Natural killer cell (primary cell): ENCODE results near the gene NKX1-2. TPM values are rescaled to one million over a fixed set of nuclear protein-coding genes. Genes with fewer than 3 reads are reported as not detected.

ENCODE experiments used
- ATAC-seq, 3 donors: fragments of 150-1000 bp in 2 of 3; fragments of 200-7000 bp in 1 of 3; cut with Tn5 transposase; 1 replicate in 1 of 3; 2 replicates in 2 of 3; pipeline ENCODE4 v1.10.0; 2021; ENCODE audit warnings: mild to moderate bottlenecking in 2 of 3, moderate library complexity in 2 of 3
- DNase-seq, 2 donors: peaks; one replicate each; pipeline versions ENCODE4 v3.0.0 to v3.0.0-alpha.2; 2013 to 2021; ENCODE audit warnings: mixed read lengths in 1 of 2
- H3K27ac ChIP-seq: one replicate; pipeline ENCODE4 v1.5.1; 2013; ENCODE audit warnings: mild to moderate bottlenecking, low read length
- H3K27me3 ChIP-seq: one replicate; pipeline ENCODE4 v1.6.1; 2013; ENCODE audit warnings: low read length; ENCODE audit not compliant: control insufficient read depth, insufficient read depth
- H3K36me3 ChIP-seq: one replicate; pipeline ENCODE4 v1.6.1; 2013; ENCODE audit warnings: low read length; ENCODE audit not compliant: control insufficient read depth, insufficient read depth
- H3K4me1 ChIP-seq: one replicate; pipeline ENCODE4 v1.6.1; 2013; ENCODE audit warnings: low read length; ENCODE audit not compliant: control insufficient read depth, insufficient read depth
- H3K4me3 ChIP-seq: one replicate; pipeline ENCODE4 v1.5.1; 2013; ENCODE audit warnings: low read length
- H3K9me3 ChIP-seq: one replicate; pipeline ENCODE4 v1.6.1; 2013; ENCODE audit warnings: low read length; ENCODE audit not compliant: control insufficient read depth, insufficient read depth
- H3K27ac Mint-ChIP-seq, 2 donors: one replicate each; pipeline ENCODE4 v1.8.0; 2022; ENCODE audit warnings: mild to moderate bottlenecking in 2 of 2, mixed read lengths in 2 of 2, moderate library complexity in 1 of 2
- H3K27me3 Mint-ChIP-seq, 2 donors: one replicate each; pipeline ENCODE4 v1.8.0; 2022; ENCODE audit warnings: low read depth in 2 of 2, mixed read lengths in 2 of 2
- H3K36me3 Mint-ChIP-seq: one replicate; pipeline ENCODE4 v1.8.0; 2022; ENCODE audit warnings: mixed read lengths
- H3K4me1 Mint-ChIP-seq, 2 donors: one replicate each; pipeline ENCODE4 v1.8.0; 2022; ENCODE audit warnings: mixed read lengths in 2 of 2
- H3K4me3 Mint-ChIP-seq: one replicate; pipeline ENCODE4 v1.8.0; 2022; ENCODE audit warnings: mild to moderate bottlenecking, moderate library complexity, mixed read lengths
- H3K9me3 Mint-ChIP-seq, 2 donors: one replicate each; pipeline ENCODE4 v1.8.0; 2022; ENCODE audit warnings: mixed read lengths in 2 of 2
- CTCF ChIP-seq: fragments of 200-600 bp; IDR thresholded peaks from one replicate; pipeline ENCODE4 v1.8.0; 2022; ENCODE audit warnings: antibody characterized with exemption
- WGBS: methylation state at CpG from one replicate; pipeline ENCODE4 v1.1.7; 2013; ENCODE audit warnings: missing lambda C conversion rate; ENCODE audit not compliant: insufficient coverage; 5-methylcytosine and 5-hydroxymethylcytosine counted together
- intact Hi-C: fragments of 100-400 bp; cut with micrococcal nuclease; formaldehyde crosslinking; loops from one replicate; pipeline ENCODE4 v1.14.2; 2022
- total RNA-seq, 4 donors: library from RNA; stranded (reverse); fragments of 120-200 nt in 1 of 4; gene quantifications; one replicate each; pipeline versions ENCODE4 v1.2.3 to v1.2.4, GENCODE V29; 2013 to 2022

Gene NKX1-2
- total RNA-seq, 3 donors from 2014 or later (not counting 1 experiment from before 2014, with no cell fraction given): not detected

GRCh38 chr10:124455441-124455840 is 5.6 kb upstream of the NKX1-2 start:
- WGBS: 75% methylated on average over 7 of the region's 7 CpGs
- H3K36me3 Mint-ChIP-seq: no peaks in the 10 kb centered on the region
- H3K27ac Mint-ChIP-seq: no peak overlapping the region
- H3K4me3 Mint-ChIP-seq: no peak overlapping the region
- H3K27me3 ChIP-seq: peaks cover 15% of the 10 kb centered on the region
- H3K4me3 ChIP-seq: no peak overlapping the region
- H3K9me3 Mint-ChIP-seq: no peaks in the 10 kb centered on the region
- H3K9me3 ChIP-seq: no peaks in the 10 kb centered on the region
- H3K27me3 Mint-ChIP-seq: peaks cover 45 to 64% of the 10 kb centered on the region in 2 donors
- no peak overlapping the region for H3K27ac ChIP-seq
- no peaks in the 10 kb centered on the region for H3K36me3 ChIP-seq
- no peaks in the 10 kb centered on the region for H3K4me1 Mint-ChIP-seq
- DNase-seq (no peak), ATAC-seq (no peak)
- H3K4me1 ChIP-seq: no peaks in the 10 kb centered on the region
- intact Hi-C loops: no loop called here
- TF ChIP-seq CTCF: no peak

GRCh38 chr10:124453960-124454610 is 4.2 kb upstream of the NKX1-2 start:
- peaks cover 52 to 70% of the 10 kb centered on the region in 2 donors for H3K27me3 Mint-ChIP-seq
- H3K36me3 Mint-ChIP-seq: no peaks in the 10 kb centered on the region
- ATAC-seq (no peak), DNase-seq (no peak)
- Histone ChIP-seq H3K27me3 (peaks cover 21% of the 10 kb centered on the region), H3K4me3 (no peak overlapping the region), H3K36me3 (no peaks in the 10 kb centered on the region), H3K27ac (no peak overlapping the region), H3K4me1 (peaks cover 2% of the 10 kb centered on the region), H3K9me3 (no peaks in the 10 kb centered on the region)
- 32% methylated on average over 8 of the region's 8 CpGs for WGBS
- H3K27ac Mint-ChIP-seq: no peak overlapping the region
- TF ChIP-seq CTCF: no peak
- intact Hi-C loops: no loop called here
- H3K4me1 Mint-ChIP-seq: no peaks in the 10 kb centered on the region
- H3K9me3 Mint-ChIP-seq: no peaks in the 10 kb centered on the region
- no peak overlapping the region for H3K4me3 Mint-ChIP-seq

GRCh38 chr10:124451276-124451675 is 1.4 kb upstream of the NKX1-2 start:
- intact Hi-C loops: no loop called here
- Mint-ChIP-seq H3K27me3 (peaks cover 65 to 74% of the 10 kb centered on the region in 2 donors), H3K4me1 (peaks cover 0 to 8% of the 10 kb centered on the region in 2 donors), H3K4me3 (no peak overlapping the region), H3K27ac (no peak overlapping the region), H3K9me3 (no peaks in the 10 kb centered on the region), H3K36me3 (no peaks in the 10 kb centered on the region)
- WGBS: 28% methylated on average over 6 of the region's 6 CpGs
- ATAC-seq: no peak
- peaks cover 6% of the 10 kb centered on the region for H3K4me1 ChIP-seq
- no peak for TF ChIP-seq CTCF
- no peaks in the 10 kb centered on the region for H3K36me3 ChIP-seq
- no peak overlapping the region for H3K4me3 ChIP-seq
- no peaks in the 10 kb centered on the region for H3K9me3 ChIP-seq
- peaks cover 32% of the 10 kb centered on the region for H3K27me3 ChIP-seq
- no peak for DNase-seq
- H3K27ac ChIP-seq: no peak overlapping the region

- TF ChIP-seq CTCF: no peak
- no peaks in the 10 kb centered on the region for H3K36me3 Mint-ChIP-seq
- intact Hi-C loops: no loop called here
- ATAC-seq: no peak
- no peak overlapping the region for H3K4me3 ChIP-seq
- no peaks in the 10 kb centered on the region for H3K9me3 Mint-ChIP-seq
- WGBS: 11% methylated on average over 5 of the region's 5 CpGs
- peaks cover 65 to 74% of the 10 kb centered on the region in 2 donors for H3K27me3 Mint-ChIP-seq
- H3K4me3 Mint-ChIP-seq: no peak overlapping the region
- peaks cover 6% of the 10 kb centered on the region for H3K4me1 ChIP-seq
- peaks cover 34% of the 10 kb centered on the region for H3K27me3 ChIP-seq
- no peak overlapping the region for H3K27ac ChIP-seq
- H3K9me3 ChIP-seq: no peaks in the 10 kb centered on the region
- DNase-seq: no peak
- peaks cover 0 to 8% of the 10 kb centered on the region in 2 donors for H3K4me1 Mint-ChIP-seq
- H3K36me3 ChIP-seq: no peaks in the 10 kb centered on the region
- H3K27ac Mint-ChIP-seq: no peak overlapping the region
Measured at GRCh38 chr10:124450783-124451057, 885 bp upstream of the NKX1-2 start.
